GM21526 (cell line): ENCODE data around the gene RNU4-1.
"Not testable (repeated sequence)": the region's sequence is repeated elsewhere in the genome, so short reads cannot be mapped to it uniquely, and the experiment has no call there.

ENCODE experiments used
- ATAC-seq: cut with Tn5 transposase; IDR thresholded peaks from one replicate; pipeline ENCODE4 v1.9.1; 2021; ENCODE audit warnings: moderate library complexity; ENCODE audit not compliant: unreplicated experiment, low FRiP score

RNU4-1 gene

DNA sequence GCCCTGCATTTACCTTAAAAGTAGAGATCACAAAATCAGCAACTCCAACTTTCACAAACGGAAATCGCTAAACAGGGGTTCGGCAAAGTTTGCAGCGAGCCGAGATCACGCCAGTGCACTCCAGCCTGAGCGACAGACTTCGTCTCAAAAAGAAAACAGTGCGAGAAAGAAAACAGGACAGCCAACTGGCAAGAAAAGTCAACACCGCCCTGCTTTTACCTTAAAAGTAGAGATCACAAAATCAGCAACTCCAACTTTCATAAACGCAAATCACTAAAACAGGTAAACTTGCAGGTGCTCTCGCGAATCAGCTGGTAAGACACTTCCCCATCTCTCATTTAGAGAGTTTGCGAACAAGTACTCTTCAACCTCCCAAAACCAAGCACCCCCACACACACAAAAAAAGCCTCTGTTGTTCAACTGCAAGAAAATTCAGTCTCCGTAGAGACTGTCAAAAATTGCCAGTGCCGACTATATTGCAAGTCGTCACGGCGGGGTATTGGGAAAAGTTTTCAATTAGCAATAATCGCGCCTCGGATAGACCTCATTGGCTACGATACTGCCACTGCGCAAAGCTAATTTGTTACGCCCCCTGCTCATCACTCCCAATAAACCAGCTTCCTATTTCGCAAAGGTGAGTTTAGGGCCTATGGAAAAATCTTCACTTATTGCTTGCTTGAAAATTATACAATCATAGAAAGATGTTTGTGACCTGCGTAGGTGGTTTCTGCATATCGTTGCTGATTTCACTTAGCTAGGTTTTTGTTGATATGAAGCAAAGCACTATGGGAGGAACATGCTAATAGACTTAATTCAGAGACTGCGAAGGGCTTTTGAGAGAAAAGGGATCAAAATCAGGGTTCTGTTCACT lies at the start of gene RNU4-1:
TSS of gene RNU4-1 (minus strand) at position 577 of the 871 bp plus-strand sequence.
- peak; percentile 57 for ATAC-seq

DNA sequence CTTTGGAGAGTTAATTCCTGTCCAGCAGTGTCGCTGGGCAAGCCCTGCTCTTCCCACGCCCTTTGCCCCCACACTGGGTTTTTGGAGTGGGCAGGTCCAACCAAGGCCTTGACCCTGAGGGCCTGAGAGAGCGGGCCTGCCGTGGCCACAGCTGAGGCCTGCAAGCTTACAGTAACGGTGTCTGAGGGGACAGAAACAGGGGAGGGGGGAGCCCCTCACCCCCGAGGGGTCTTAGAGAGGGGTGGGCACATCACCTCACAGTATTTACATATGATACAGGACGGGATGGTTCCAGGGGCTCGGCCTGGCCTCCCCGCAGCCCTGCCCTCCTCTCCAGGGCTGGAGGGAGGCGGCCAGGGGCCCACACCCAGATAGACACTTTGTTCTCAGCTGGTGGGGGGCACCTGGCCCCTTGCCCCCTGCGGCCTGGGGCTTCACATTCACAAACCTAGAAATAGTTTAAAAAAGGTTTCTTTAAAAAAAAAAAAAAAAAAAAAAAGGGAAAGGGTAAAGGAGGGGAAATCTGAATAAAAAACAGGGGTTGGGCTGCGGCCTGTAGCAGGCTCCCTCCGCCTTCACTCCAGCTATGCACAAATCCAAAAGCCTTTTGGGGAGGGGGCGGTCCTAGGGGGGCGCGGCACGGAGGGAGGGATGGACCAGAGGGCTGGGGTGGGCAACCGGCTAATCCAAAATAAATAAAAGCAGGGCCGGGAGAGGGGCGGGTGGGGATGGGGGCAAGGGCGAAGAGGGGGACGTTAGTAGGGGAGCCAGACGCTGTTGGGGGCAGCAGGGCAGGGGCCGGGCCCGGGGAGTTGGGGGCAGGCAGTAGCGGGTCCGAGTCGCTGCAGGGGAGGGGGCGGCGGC lies 49.4 kb upstream of the RNU4-1 start:
- ATAC-seq = no peak

DNA sequence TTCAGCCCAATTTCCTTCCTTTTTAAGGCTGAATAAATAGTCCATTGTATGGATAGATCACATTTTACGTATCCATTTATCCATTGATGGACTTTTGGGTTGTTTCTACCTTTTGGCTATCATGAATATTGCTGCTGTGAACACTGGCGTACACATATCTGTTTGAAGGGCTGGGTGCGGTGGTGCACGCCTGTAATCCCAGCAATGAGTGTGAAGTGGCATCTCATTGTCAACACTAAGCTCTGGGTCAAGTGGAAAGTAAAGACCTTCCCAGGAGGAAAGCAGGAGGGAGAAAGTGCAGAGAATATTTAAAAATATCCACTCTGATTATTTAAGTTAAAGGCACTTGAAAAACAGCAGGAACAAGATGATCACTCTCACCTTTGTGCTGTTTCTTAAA lies 46.2 kb upstream of the RNU4-1 start:
- ATAC-seq = no peak

DNA sequence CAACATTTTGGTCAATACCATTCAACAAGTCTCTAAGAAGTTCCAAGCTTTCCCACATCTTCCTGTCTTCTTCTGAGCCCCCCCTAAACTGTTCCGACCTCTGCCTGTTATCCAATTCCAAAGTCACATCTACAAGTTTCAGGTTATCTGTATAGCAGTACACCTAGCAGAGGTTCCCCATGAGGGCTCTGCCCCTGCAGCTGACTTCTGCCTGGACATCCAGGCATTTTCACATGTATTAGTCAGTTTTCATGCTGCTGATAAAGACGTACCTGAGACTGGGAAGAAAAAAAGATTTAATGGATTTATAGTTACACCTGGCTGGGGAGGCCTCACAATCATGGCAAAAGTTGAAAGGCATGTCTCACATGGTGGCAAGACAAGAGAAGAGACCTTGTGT lies 44.7 kb upstream of the RNU4-1 start:
- ATAC-seq = no peak

DNA sequence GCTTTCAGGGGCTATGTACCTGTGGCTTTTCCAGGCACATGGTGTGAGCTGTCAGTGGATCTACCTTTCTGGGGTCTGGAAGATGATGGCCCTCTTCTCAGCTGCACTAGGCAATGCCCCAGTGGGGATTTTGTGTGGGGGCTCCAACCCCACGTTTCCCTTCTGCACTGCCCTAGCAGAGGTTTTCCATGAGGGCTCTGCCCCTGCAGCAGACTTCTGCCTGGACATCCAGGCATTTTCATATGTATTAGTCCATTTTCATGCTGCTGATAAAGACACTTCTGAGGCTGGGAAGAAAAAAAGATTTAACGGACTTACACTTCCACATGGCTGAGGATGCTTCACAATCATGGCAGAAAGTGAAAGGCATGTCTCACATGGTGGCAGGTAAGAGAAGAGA lies 43.4 kb upstream of the RNU4-1 start:
- not testable (repeated sequence) for ATAC-seq

DNA sequence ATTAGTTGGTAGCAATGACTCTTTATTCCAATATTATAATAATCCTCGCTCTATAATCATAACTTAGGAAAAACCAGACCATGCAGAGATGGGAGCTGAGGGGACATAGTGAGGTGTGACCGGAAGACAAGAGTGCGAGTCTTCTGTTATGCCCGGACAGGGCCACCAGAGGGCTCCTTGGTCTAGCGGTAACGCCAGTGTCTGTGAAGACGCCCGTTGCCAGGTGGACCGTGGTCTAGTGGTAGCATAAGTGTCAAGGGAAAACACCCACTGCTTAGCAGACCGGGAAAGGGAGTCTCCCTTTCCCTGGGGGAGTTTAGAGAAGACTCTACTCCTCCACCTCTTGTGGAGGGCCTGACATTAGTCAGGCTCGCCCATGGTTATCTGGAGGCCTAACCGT lies 42.4 kb upstream of the RNU4-1 start:
- ATAC-seq = not testable (repeated sequence)

DNA sequence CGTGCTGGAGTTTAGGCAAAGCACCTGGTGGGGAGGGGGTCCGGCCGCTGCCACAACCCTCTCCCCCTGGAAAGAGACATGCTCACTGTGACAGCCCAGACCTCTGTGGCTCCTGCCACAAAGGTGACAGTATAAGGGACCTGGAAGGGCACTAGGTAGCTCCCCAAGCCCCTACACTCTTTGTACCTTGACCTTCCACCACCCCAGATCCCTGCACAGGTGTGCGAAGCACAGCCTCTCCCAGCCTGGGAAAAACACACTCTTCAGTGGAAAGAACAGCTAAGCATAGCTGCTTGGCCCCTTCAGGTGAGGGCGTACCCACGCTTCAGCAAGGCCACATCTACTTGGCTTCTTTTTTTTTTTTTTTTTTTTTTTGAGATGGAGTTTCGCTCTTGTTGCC lies 39.5 kb upstream of the RNU4-1 start:
- ATAC-seq = no peak

DNA sequence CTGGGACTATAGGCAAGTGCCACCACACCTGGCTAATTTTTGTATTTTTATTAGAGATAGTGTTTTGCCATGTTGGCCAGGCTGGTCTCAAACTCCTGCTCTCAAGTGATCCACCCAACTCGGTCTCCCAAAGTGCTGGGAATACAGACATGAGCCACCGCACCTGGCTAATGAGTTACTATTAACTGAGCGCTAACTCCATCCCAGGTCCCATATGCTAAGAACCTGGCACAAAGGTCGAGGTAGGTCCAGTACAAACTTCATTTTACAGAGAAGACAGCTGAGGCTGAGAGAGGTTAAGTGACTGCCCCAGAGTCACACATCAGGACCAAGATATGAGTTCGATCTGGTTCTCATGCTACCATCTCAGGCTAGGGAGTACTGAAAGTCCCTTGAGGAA lies 39.0 kb upstream of the RNU4-1 start:
- no peak for ATAC-seq

DNA sequence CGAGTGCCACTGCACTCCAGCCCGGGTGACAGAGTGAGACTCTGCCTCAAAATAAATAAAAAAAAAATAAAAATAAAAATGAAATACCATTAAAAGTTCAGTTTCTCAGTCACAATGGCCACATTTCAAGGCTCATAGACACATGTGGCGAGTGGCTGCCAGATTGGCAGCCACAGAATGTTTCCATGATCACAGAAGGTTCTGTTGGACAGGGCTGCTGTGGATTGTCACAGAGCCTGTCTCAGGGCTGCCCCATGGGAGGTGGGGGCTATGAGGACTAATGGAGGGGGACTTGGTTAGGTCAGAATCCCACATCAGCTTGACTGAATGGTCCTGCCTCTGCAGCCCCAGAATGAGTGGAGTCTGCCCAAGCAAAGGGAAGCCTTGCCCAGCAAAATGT lies 38.4 kb upstream of the RNU4-1 start:
- ATAC-seq = no peak

DNA sequence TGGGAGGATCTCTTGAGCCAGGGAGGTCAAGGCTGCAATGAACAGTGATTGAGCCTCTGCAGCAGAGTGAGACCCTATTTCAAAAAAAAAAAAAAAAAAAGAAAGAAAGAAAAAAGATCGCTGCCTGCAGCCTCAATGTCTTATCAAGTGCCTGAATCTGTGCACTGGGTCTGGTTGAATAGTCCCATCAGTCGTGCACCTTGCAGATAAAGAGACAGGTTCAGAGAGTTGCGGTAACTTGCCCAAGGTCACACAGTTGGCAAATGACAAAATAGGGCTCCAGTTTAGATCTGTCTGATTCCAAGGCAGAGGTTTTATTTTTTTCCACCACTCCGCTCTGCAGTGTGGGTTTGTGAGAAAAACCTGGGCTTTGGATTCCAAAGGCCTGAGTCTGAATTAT lies 35.2 kb upstream of the RNU4-1 start:
- no peak for ATAC-seq

DNA sequence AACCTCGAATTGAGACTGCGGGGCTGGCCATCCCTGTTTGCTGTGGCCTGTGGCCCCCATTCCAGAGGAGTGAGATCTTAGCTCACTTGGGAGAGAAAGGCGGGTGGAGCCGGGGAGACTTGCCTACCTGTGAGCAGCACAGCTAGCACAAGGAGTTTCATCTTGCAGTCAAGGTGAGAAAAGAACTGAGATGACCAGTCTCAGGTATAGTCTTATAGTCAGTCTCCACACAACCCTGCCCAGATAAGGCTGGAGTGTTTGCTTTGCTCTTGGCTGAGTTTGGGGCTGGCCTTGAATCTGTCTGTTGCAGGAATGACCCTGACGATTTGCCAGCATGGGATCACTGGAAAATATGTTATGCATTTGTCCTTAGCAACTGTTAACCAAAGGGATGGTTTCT lies 34.6 kb upstream of the RNU4-1 start, which contains the start of gene PLA2G1B:
TSS of gene PLA2G1B (minus strand) at position 187 of the 400 bp plus-strand sequence. CDS start at position 161, 26 bp downstream.
- ATAC-seq = no peak

DNA sequence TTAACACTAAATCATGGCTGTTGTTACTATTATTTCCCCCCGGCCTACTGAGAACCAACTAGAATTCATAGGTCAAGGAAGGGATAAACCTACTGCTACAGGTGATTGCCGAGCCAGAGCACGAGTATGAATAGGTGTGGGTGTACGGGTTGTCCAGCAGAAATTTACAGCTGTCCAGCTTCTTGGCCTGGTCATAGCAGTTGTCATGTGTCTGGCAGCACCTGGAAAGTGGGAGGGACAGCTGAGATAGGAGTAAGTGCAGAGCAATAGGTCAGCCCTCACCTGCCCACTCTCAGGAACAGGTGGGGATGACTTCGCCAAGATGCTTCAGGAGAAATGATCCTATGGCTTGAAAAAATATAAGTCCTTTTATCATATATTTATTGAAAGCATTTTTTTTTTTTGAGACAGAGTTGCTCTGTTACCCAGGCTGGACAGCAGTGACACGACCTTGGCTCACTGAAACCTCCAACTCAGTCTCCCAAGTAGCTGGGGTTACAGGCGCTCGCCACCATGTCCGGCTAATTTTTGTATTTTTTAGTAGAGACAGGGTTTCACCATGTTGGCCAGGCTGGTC lies 31.9 kb upstream of the RNU4-1 start:
- no peak for ATAC-seq

DNA sequence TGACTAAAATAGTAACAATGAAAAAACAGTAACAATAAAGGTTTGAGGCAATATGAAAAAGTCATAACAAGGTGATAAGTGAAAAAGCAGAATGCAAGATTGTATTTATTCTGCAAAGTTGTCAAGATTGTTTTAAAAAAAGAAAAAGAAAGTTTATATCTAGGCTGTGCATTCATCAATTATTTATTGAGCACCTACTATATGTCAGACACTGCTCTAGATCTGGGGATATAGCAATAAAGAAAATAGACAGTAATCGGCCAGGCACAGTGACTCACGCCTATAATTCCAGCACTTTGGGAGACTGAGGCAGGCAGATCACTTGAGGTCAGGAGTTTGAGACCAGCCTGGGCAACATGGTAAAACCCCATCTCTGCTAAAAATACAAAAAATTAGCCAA lies 30.7 kb upstream of the RNU4-1 start:
- ATAC-seq = no peak

DNA sequence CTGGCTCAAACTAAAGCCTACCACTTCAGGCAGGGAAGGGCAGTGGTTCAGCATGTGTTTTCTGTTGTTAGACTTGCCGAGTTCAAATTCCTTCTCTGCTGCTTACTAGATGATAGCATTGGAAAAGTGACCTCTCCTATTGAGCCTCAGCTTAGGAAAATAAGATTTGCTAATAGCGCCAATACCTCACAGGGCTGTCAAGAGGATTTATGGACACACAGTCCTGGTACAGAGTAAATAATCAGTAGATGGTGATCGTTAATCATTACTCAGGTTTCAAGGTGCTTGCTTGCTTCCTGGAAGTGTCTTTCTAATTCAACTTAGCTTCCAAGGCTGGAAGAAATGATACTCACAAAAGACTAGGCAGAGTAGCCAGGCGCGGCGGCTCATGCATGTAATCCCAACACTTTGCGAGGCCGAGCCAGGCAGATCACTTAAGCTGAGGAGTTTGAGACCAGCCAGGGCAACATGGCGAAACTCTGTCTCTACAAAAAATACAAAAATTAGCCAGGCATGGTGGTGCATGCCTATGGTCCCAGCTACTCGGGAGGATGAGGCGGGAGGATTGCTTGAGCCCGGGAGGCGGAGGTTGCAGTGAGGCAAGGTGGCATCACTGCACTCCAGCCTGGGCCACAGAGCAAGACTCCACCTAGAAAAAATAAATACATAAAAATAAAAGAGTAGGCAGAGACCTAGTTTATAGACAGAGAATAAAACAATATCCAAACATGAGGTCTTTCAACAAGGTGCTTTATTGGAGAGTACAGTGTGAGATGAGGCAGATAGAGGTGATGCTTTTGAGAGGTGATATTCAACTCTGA lies 28.6 kb upstream of the RNU4-1 start:
- no peak for ATAC-seq

DNA sequence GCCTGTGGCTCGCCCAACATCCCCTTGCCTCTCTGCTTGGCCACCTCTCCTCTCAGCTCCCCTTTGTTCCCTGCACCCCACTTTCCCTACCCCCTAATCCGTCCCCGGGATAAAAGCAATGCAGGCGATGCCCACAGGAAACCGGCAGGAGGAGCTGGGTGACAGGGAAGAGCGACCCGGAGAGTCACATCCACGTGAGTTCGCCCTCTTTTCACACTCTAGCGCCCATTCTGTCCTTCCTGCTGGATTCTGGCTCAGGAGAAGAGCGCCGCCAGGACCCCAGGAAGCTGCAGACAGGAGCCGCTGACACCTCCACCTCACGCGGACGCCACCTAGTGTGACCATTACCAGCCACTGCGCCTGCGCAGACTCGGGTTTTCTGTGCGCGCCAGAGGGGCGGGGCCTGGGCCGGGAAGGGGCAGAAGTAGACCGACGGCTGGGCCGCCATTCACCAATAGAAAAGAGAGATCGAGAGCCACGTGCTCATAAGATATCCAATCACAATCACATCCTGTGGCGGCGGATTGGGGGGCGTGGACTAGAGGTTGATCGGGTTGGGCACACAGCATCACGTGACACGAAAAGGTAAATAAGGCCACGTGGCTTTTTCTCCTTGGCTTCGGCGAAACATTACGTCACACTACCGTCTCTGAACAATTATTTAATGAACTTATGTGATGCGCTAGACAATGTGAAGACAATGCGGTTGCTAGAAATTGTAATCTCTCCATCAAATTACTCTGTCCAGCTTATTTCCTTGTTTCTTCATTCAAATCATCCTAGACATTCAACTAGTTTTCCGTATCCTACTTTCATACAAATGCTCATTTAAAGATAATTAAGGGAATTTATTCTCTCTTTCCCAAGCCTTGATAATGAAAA lies 24.4 kb upstream of the RNU4-1 start:
- ATAC-seq = peak; percentile 95

DNA sequence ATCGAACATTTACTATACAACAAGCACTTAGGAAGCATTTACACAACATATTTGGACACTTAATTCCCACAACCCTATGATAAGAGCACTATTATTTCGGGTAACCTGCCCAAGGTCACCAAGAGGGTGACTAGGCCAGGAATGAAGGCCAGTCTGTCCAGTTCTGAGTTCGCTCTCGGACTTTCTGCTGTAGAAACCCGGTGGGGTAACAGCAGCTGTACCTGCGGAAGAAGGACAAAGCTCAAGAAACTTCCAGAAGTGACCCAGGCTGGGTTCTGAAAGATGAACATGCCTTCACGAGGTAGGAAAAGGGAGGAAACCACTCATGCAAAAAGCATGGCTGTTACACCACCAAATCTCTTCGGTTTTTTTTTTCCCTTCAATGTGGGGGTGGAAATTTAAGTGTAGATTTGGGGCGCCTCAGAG lies 23.8 kb upstream of the RNU4-1 start:
- no peak for ATAC-seq

DNA sequence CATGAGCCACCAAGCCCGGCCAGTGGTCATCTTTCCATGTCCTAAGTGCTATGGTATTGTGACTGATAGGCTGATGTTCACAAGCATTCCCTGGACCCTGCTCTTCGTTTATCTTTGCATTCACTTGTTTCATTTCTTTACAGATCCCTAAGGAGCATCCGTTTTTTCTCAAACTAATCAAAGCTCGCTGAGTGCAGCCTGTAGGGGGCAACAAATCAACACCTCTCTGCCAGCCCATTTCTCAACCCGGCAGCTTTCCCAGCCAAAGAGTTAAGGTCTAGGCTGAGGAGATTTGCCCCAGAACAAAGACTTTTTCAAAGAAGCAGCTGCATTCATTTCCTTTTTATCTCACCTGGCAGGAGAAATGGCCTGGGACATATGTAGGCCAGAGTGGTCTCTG lies 21.2 kb upstream of the RNU4-1 start:
- ATAC-seq = no peak

DNA sequence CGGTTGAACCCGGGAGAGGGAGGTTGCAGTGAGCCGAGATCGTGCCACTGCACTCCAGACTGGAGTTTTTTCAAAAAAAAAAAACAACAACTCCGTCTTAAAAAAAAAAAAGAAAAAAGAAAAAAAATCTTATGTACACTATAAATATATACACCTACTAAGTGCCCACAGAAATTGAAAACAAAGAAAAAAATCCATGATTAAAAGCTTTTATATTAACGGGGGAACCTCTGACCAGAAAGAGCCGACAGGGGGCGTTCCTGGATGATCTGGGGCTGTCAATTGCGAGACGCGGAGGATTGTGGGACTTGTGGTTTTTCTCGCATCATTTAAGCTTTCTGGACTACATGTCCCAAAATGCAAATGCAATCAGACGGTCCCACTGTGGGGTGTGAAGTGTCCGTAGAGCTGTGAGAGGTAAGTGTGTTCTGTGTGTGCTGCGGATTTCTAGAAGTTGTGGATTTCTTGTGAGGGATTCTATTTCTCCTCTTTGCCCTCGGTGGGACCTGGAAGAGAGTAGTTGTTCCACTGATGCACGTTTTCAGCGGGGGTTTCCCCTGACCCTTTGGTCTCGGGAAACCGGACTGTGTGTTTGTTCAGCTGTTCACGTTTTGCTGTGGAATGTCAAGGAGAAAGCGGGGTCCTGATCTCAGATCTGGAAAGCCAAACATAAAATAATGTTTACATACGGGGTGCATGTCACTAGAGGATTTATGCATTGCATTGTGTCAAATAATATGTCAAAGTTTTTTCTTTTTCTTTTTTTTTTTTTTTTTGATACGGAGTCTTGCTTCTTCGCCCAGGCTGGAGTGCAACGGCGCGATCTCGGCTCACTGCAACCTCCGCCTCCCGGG lies 9.2 kb upstream of the RNU4-1 start, which contains the start of gene SIRT4:
TSS of gene SIRT4 (plus strand) at position 360 of the 854 bp plus-strand sequence. CDS start 1,241 bp downstream, outside the sequence.
- ATAC-seq = peak; percentile 91

DNA sequence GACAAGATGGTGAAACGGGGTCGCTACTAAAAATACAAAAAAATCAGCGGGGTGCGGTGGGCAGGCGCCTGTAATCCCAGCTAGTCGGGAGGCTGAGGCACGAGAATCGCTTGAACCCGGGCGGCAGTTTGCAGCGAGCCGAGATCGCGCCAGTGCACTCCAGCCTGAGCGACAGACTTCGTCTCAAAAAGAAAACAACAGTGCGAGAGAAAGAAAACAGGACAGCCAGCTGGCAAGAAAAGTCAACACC lies 701 bp downstream of the RNU4-1 start:
- no peak for ATAC-seq
